Mesenchymal stem cell (in vitro differentiated cells and primary cell): ENCODE data around the gene NUMB.
A peak's percentile ranks its signal among the peaks of the same experiment; 100 is the strongest.

Source experiments
- DNase-seq: peaks from one replicate; pipeline ENCODE4 v3.0.0-alpha.2; 2013
- H2AFZ ChIP-seq: one replicate; pipeline ENCODE4 v1.6.1; 2013; ENCODE audit warnings: low read depth, mild to moderate bottlenecking, control low read depth, inconsistent platforms, low read length, moderate library complexity
- H2AK5ac ChIP-seq: 2 replicates; pipeline ENCODE4 v1.6.1; 2013; ENCODE audit warnings: low read length, moderate library complexity, mild to moderate bottlenecking, inconsistent platforms; ENCODE audit not compliant: severe bottlenecking
- H2BK120ac ChIP-seq: one replicate; pipeline ENCODE4 v1.6.1; 2013; ENCODE audit warnings: low read depth, mild to moderate bottlenecking, inconsistent platforms, low read length, moderate library complexity
- H2BK12ac ChIP-seq, 2 experiments: one replicate each; pipeline ENCODE4 v1.6.1; 2013; ENCODE audit warnings: inconsistent platforms in 2 of 2, low read length in 2 of 2, mild to moderate bottlenecking in 2 of 2, moderate library complexity in 2 of 2, control low read depth in 1 of 2
- H2BK15ac ChIP-seq: one replicate; pipeline ENCODE4 v1.6.1; 2013; ENCODE audit warnings: mild to moderate bottlenecking, low read depth, inconsistent platforms; ENCODE audit not compliant: poor library complexity, severe bottlenecking
- H2BK5ac ChIP-seq: 2 replicates; pipeline ENCODE4 v1.6.1; 2013; ENCODE audit warnings: low read depth, mild to moderate bottlenecking, low read length, control low read depth, inconsistent platforms; ENCODE audit not compliant: poor library complexity, severe bottlenecking
- H3K14ac ChIP-seq, 2 experiments: one replicate each; pipeline ENCODE4 v1.6.1; 2013; ENCODE audit warnings: inconsistent platforms in 2 of 2, low read length in 2 of 2, control low read depth in 1 of 2, mild to moderate bottlenecking in 1 of 2, moderate library complexity in 1 of 2
- H3K18ac ChIP-seq, 2 experiments: one replicate each; pipeline ENCODE4 v1.6.1; 2013; ENCODE audit warnings: inconsistent platforms in 2 of 2, low read length in 2 of 2, control low read depth in 1 of 2, low read depth in 1 of 2, mild to moderate bottlenecking in 1 of 2
- H3K23ac ChIP-seq, 2 experiments: one replicate each; pipeline ENCODE4 v1.6.1; 2013; ENCODE audit warnings: inconsistent platforms in 2 of 2, low read length in 2 of 2, mild to moderate bottlenecking in 2 of 2, moderate library complexity in 2 of 2, control low read depth in 1 of 2
- H3K27ac ChIP-seq: 2 replicates; pipeline ENCODE4 v1.5.1; 2013; ENCODE audit warnings: mild to moderate bottlenecking, moderate library complexity, low read length, control low read depth, inconsistent platforms; ENCODE audit not compliant: poor library complexity, severe bottlenecking
- H3K27me3 ChIP-seq, 2 experiments: 2 replicates each; pipeline versions ENCODE4 v1.6.1 to v1.7.0; 2013; ENCODE audit warnings: low read length in 2 of 2, mild to moderate bottlenecking in 2 of 2, moderate library complexity in 2 of 2, control low read depth in 1 of 2, inconsistent platforms in 1 of 2; ENCODE audit not compliant: control insufficient read depth in 1 of 2, insufficient read depth in 1 of 2
- H3K36me3 ChIP-seq, 2 experiments: 2 replicates each; pipeline versions ENCODE4 v1.6.1 to v1.7.0; 2013; ENCODE audit warnings: low read length in 2 of 2, control low read depth in 1 of 2, inconsistent platforms in 1 of 2, low read depth in 1 of 2, mild to moderate bottlenecking in 1 of 2; ENCODE audit not compliant: insufficient read depth in 2 of 2, control insufficient read depth in 1 of 2
- H3K4ac ChIP-seq, 2 experiments: one replicate each; pipeline ENCODE4 v1.6.1; 2013; ENCODE audit warnings: inconsistent platforms in 2 of 2, low read length in 2 of 2, mild to moderate bottlenecking in 2 of 2, moderate library complexity in 2 of 2, control low read depth in 1 of 2, low read depth in 1 of 2
- H3K4me1 ChIP-seq: 2 replicates; pipeline ENCODE4 v1.6.1; 2013; ENCODE audit warnings: low read depth, low read length, control low read depth; ENCODE audit not compliant: control insufficient read depth, insufficient read depth
- H3K4me2 ChIP-seq: 2 replicates; pipeline ENCODE4 v1.6.1; 2013; ENCODE audit warnings: low read length, mild to moderate bottlenecking, inconsistent platforms; ENCODE audit not compliant: poor library complexity, severe bottlenecking
- H3K4me3 ChIP-seq, 2 experiments: 2 replicates each; pipeline versions ENCODE4 v1.5.1 to v1.7.0; 2013; ENCODE audit warnings: low read length in 2 of 2, mild to moderate bottlenecking in 2 of 2, control low read depth in 1 of 2, low read depth in 1 of 2; ENCODE audit not compliant: insufficient read depth in 1 of 2
- H3K79me1 ChIP-seq: replicated peaks from 2 replicates; pipeline ENCODE4 v1.6.1; 2013; ENCODE audit warnings: mild to moderate bottlenecking, control low read depth, low read length, inconsistent platforms; ENCODE audit not compliant: poor library complexity, severe bottlenecking
- H3K9ac ChIP-seq: 2 replicates; pipeline ENCODE4 v1.7.0; 2013; ENCODE audit warnings: mild to moderate bottlenecking, low read length, moderate library complexity
- H3K9me3 ChIP-seq: 2 replicates; pipeline ENCODE4 v1.7.0; 2013; ENCODE audit warnings: mild to moderate bottlenecking, low read length; ENCODE audit not compliant: control insufficient read depth
- H4K8ac ChIP-seq: one replicate; pipeline ENCODE4 v1.6.1; 2013; ENCODE audit warnings: inconsistent platforms, mild to moderate bottlenecking, low read length, moderate library complexity
- H4K91ac ChIP-seq: one replicate; pipeline ENCODE4 v1.6.1; 2013; ENCODE audit warnings: mild to moderate bottlenecking, low read length, inconsistent platforms
- WGBS: methylation state at CpG from one replicate; pipeline ENCODE4 v1.1.7; 2013; ENCODE audit warnings: mixed read lengths; 5-methylcytosine and 5-hydroxymethylcytosine counted together

Gene NUMB

GRCh38 chr14:73307261-73307660, 151.1 kb downstream of the NUMB start:
- Histone ChIP-seq H3K9ac (no peak overlapping the region), H3K9me3 (no peaks in the 10 kb centered on the region), H2AK5ac (no peak overlapping the region), H2AFZ (no peak overlapping the region), H3K36me3 (peaks cover 0 to 31% of the 10 kb centered on the region in 2 experiments), H3K79me1 (peaks cover 8% of the 10 kb centered on the region), H3K4me2 (no peak overlapping the region), H2BK12ac (no peak overlapping the region), H2BK15ac (no peak overlapping the region), H4K8ac (no peak overlapping the region), H2BK120ac (no peak overlapping the region), H3K27ac (no peak overlapping the region), H4K91ac (no peak overlapping the region), H3K27me3 (no peaks in the 10 kb centered on the region), H2BK5ac (no peak overlapping the region), H3K14ac (no peak overlapping the region), H3K4ac (no peak overlapping the region), H3K18ac (no peak overlapping the region), H3K4me3 (no peak overlapping the region), H3K23ac (no peak overlapping the region), H3K4me1 (peaks cover 1% of the 10 kb centered on the region)
- no peak for DNase-seq
- over 99% methylated on average over 3 of the region's 3 CpGs for WGBS

- no peak overlapping the region for H3K14ac ChIP-seq
Measured at GRCh38 chr14:73305499-73305898, 152.8 kb downstream of the NUMB start.

GRCh38 chr14:73295198-73295796, 163.0 kb downstream of the NUMB start:
- no peak overlapping the region for H2AFZ ChIP-seq
- no peak overlapping the region for H2BK12ac ChIP-seq
- H2BK5ac ChIP-seq, result no peak overlapping the region
- H4K8ac ChIP-seq, result no peak overlapping the region
- no peaks in the 10 kb centered on the region for H3K9me3 ChIP-seq
- H3K4me1 ChIP-seq, result peaks cover 4% of the 10 kb centered on the region
- peaks cover 14% of the 10 kb centered on the region for H3K79me1 ChIP-seq
- H3K4ac ChIP-seq, result no peak overlapping the region
- DNase-seq, result peak; percentile 61
- no peak overlapping the region for H4K91ac ChIP-seq
- peaks cover 8 to 72% of the 10 kb centered on the region in 2 experiments for H3K36me3 ChIP-seq
- WGBS, result no CpG with 5 or more reads among the region's 1 CpG
- no peak overlapping the region for H3K18ac ChIP-seq
- H2AK5ac ChIP-seq, result no peak overlapping the region
- H3K4me3 ChIP-seq, result no peak overlapping the region
- H2BK15ac ChIP-seq, result no peak overlapping the region
- H3K9ac ChIP-seq, result no peak overlapping the region
- H3K27me3 ChIP-seq, result no peaks in the 10 kb centered on the region
- no peak overlapping the region for H3K4me2 ChIP-seq
- H2BK120ac ChIP-seq, result no peak overlapping the region
- H3K14ac ChIP-seq, result no peak overlapping the region
- no peak overlapping the region for H3K23ac ChIP-seq
- H3K27ac ChIP-seq, result no peak overlapping the region

More at GRCh38 chr14:73305499-73305898, 152.8 kb downstream of the NUMB start:
- Histone ChIP-seq H2BK15ac (no peak overlapping the region), H3K36me3 (peaks cover 0 to 36% of the 10 kb centered on the region in 2 experiments), H2AK5ac (no peak overlapping the region), H3K4me2 (no peak overlapping the region), H2BK120ac (no peak overlapping the region), H3K27ac (no peak overlapping the region), H3K9ac (no peak overlapping the region), H3K4me3 (no peak overlapping the region), H3K4ac (no peak overlapping the region), H3K27me3 (no peaks in the 10 kb centered on the region), H2BK5ac (no peak overlapping the region), H2AFZ (no peak overlapping the region), H3K18ac (no peak overlapping the region), H3K79me1 (peaks cover 8% of the 10 kb centered on the region), H4K91ac (no peak overlapping the region), H3K9me3 (no peaks in the 10 kb centered on the region), H3K23ac (peak overlapping the region in 1 of 2 experiments; percentile 68), H4K8ac (no peak overlapping the region), H2BK12ac (no peak overlapping the region), H3K4me1 (peaks cover 1% of the 10 kb centered on the region)
- 80% methylated on average over 3 of the region's 3 CpGs for WGBS
- DNase-seq, result no peak

- Histone ChIP-seq H3K23ac (no peak overlapping the region), H3K14ac (no peak overlapping the region), H3K36me3 (peaks cover 8 to 71% of the 10 kb centered on the region in 2 experiments), H4K91ac (no peak overlapping the region), H2BK5ac (no peak overlapping the region), H2BK120ac (no peak overlapping the region), H2BK12ac (no peak overlapping the region), H3K9ac (no peak overlapping the region), H3K4me1 (peaks cover 4% of the 10 kb centered on the region), H3K27me3 (no peaks in the 10 kb centered on the region), H3K4me3 (no peak overlapping the region), H3K9me3 (no peaks in the 10 kb centered on the region), H3K18ac (no peak overlapping the region), H2AFZ (no peak overlapping the region), H3K27ac (no peak overlapping the region), H4K8ac (no peak overlapping the region), H3K4ac (no peak overlapping the region), H3K79me1 (peaks cover 14% of the 10 kb centered on the region), H2BK15ac (no peak overlapping the region), H2AK5ac (no peak overlapping the region), H3K4me2 (no peak overlapping the region)
- WGBS, result 98% methylated on average over 11 of the region's 12 CpGs
- DNase-seq, result no peak
Measured at GRCh38 chr14:73293782-73294781, 164.3 kb downstream of the NUMB start.
